SK-N-SH treated with all-trans-retinoic acid at 6 μM for 48 hours (cell line): ENCODE data around the gene PRKCE.

Experiments used
- ARNTL ChIP-seq: fragments of 450-650 bp; formaldehyde crosslinking; IDR thresholded peaks from 2 replicates; pipeline ENCODE4 v1.5.0; 2020; ENCODE audit warnings: low read depth, mild to moderate bottlenecking, moderate library complexity, borderline replicate concordance
- CREB5 ChIP-seq: fragments of 250-450 bp; sonication (Bioruptor Pico); IDR thresholded peaks from 2 replicates; pipeline ENCODE4 v1.5.1; 2020; ENCODE audit warnings: low read depth, mild to moderate bottlenecking, moderate library complexity
- CSDC2 ChIP-seq: fragments of 250-450 bp; sonication (Bioruptor Pico); IDR thresholded peaks from 2 replicates; pipeline ENCODE4 v1.5.0; 2020; ENCODE audit warnings: mild to moderate bottlenecking, moderate library complexity
- PATZ1 ChIP-seq: fragments of 250-450 bp; sonication (Bioruptor Pico); IDR thresholded peaks from 2 replicates; pipeline ENCODE4 v1.8.0; 2020; ENCODE audit warnings: mild to moderate bottlenecking, moderate library complexity, borderline replicate concordance
- POU6F1 ChIP-seq: fragments of 250-450 bp; sonication (Bioruptor Pico); IDR thresholded peaks from 2 replicates; pipeline ENCODE4 v1.8.0; 2021; ENCODE audit warnings: low read depth, mild to moderate bottlenecking, moderate library complexity, borderline replicate concordance
- TCF4 ChIP-seq: fragments of 250-450 bp; sonication (Bioruptor Pico); IDR thresholded peaks from 2 replicates; pipeline ENCODE4 v1.8.0; 2021; ENCODE audit warnings: mild to moderate bottlenecking, moderate library complexity, borderline replicate concordance
- TOX ChIP-seq: fragments of 250-450 bp; sonication (Bioruptor Pico); IDR thresholded peaks from 2 replicates; pipeline ENCODE4 v1.8.0; 2021; ENCODE audit warnings: mild to moderate bottlenecking, moderate library complexity, borderline replicate concordance
- TSHZ2 ChIP-seq: fragments of 250-450 bp; sonication (Bioruptor Pico); IDR thresholded peaks from 2 replicates; pipeline ENCODE4 v1.5.0; 2020; ENCODE audit warnings: mild to moderate bottlenecking, moderate library complexity
- ZNF565 ChIP-seq: fragments of 450-650 bp; formaldehyde crosslinking; conservative IDR thresholded peaks from 2 replicates; pipeline ENCODE4 v1.5.0; 2020; ENCODE audit warnings: low read depth, mild to moderate bottlenecking, moderate library complexity
- ZNF8 ChIP-seq: fragments of 450-650 bp; formaldehyde crosslinking; IDR thresholded peaks from 2 replicates; pipeline ENCODE4 v1.5.0; 2020; ENCODE audit warnings: mild to moderate bottlenecking, moderate library complexity

GRCh38 chr2:45992741-45993475 is 341.4 kb downstream of the PRKCE start:
- TF ChIP-seq TSHZ2: no peak
- TF ChIP-seq CSDC2: no peak
- TF ChIP-seq CREB5 (CRISPR knock-in tag): no peak
- no peak for TF ChIP-seq ZNF8 (CRISPR knock-in tag)
- TF ChIP-seq TOX (CRISPR knock-in tag): no peak
- TF ChIP-seq ZNF565: no peak
- TF ChIP-seq ARNTL (CRISPR knock-in tag): no peak
- TF ChIP-seq TCF4 (CRISPR knock-in tag): no peak
- TF ChIP-seq POU6F1 (CRISPR knock-in tag): no peak
- TF ChIP-seq PATZ1: no peak
